ENCODE measurements around the gene TFPI2. TPM values are rescaled to one million over a fixed set of nuclear protein-coding genes. Genes with fewer than 3 reads are reported as not detected.

Gene TFPI2
- total RNA-seq, 1 donor from 2014 or later, result 33.7 TPM

GRCh38 chr7:93889261-93889660 is 1.3 kb downstream of the TFPI2 start:
- Histone ChIP-seq H3K27me3 (ENCODE audit: control insufficient read depth, insufficient read depth, low read length) (no peaks in the 10 kb centered on the region), H3K36me3 (ENCODE audit: control insufficient read depth, insufficient read depth, low read length) (no peaks in the 10 kb centered on the region), H3K4me3 (ENCODE audit: low read depth, low read length) (peak overlapping the region; percentile 89)
- no peak for TF ChIP-seq CTCF (IDR thresholded peaks at IDR 0.05; ENCODE audit: insufficient read depth, low read length, poor library complexity, severe bottlenecking)
- DNase-seq (ENCODE audit: low read depth), result no peak

GRCh38 chr7:93884541-93884940 is 6.0 kb downstream of the TFPI2 start:
- H3K4me3 ChIP-seq (ENCODE audit: low read depth, low read length), result no peak overlapping the region
- no peaks in the 10 kb centered on the region for H3K36me3 ChIP-seq (ENCODE audit: control insufficient read depth, insufficient read depth, low read length)
- no peak for TF ChIP-seq CTCF (IDR thresholded peaks at IDR 0.05; ENCODE audit: insufficient read depth, low read length, poor library complexity, severe bottlenecking)
- DNase-seq (ENCODE audit: low read depth), result no peak
- H3K27me3 ChIP-seq (ENCODE audit: control insufficient read depth, insufficient read depth, low read length), result no peaks in the 10 kb centered on the region

GRCh38 chr7:93883917-93884345 is 6.6 kb downstream of the TFPI2 start:
- H3K4me3 ChIP-seq (ENCODE audit: low read depth, low read length), result no peak overlapping the region
- TF ChIP-seq CTCF (IDR thresholded peaks at IDR 0.05; ENCODE audit: insufficient read depth, low read length, poor library complexity, severe bottlenecking), result no peak
- no peaks in the 10 kb centered on the region for H3K27me3 ChIP-seq (ENCODE audit: control insufficient read depth, insufficient read depth, low read length)
- no peaks in the 10 kb centered on the region for H3K36me3 ChIP-seq (ENCODE audit: control insufficient read depth, insufficient read depth, low read length)
- no peak for DNase-seq (ENCODE audit: low read depth)

- Histone ChIP-seq H3K36me3 (ENCODE audit: control insufficient read depth, insufficient read depth, low read length) (no peaks in the 10 kb centered on the region), H3K27me3 (ENCODE audit: control insufficient read depth, insufficient read depth, low read length) (no peaks in the 10 kb centered on the region), H3K4me3 (ENCODE audit: low read depth, low read length) (no peak overlapping the region)
- no peak for DNase-seq (ENCODE audit: low read depth)
- TF ChIP-seq CTCF (IDR thresholded peaks at IDR 0.05; ENCODE audit: insufficient read depth, low read length, poor library complexity, severe bottlenecking), result no peak
Measured at GRCh38 chr7:93883078-93883916, 7.3 kb downstream of the TFPI2 start.

- Histone ChIP-seq H3K4me3 (ENCODE audit: low read depth, low read length) (no peak overlapping the region), H3K36me3 (ENCODE audit: control insufficient read depth, insufficient read depth, low read length) (no peaks in the 10 kb centered on the region), H3K27me3 (ENCODE audit: control insufficient read depth, insufficient read depth, low read length) (no peaks in the 10 kb centered on the region)
- no peak for DNase-seq (ENCODE audit: low read depth)
- no peak for TF ChIP-seq CTCF (IDR thresholded peaks at IDR 0.05; ENCODE audit: insufficient read depth, low read length, poor library complexity, severe bottlenecking)
Measured at GRCh38 chr7:93882468-93882867, 8.1 kb downstream of the TFPI2 start.

GRCh38 chr7:93879356-93879755 is 11.2 kb downstream of the TFPI2 start:
- no peak overlapping the region for H3K4me3 ChIP-seq (ENCODE audit: low read depth, low read length)
- H3K36me3 ChIP-seq (ENCODE audit: control insufficient read depth, insufficient read depth, low read length), result peaks cover under 1% of the 10 kb centered on the region
- H3K27me3 ChIP-seq (ENCODE audit: control insufficient read depth, insufficient read depth, low read length), result no peaks in the 10 kb centered on the region
- TF ChIP-seq CTCF (IDR thresholded peaks at IDR 0.05; ENCODE audit: insufficient read depth, low read length, poor library complexity, severe bottlenecking), result no peak
- DNase-seq (ENCODE audit: low read depth), result no peak
